ENCODE measurements around the gene PDXDC1.
"Not testable (repeated sequence)": the region's sequence is repeated elsewhere in the genome, so short reads cannot be mapped to it uniquely, and the experiment has no call there.

GRCh38 chr16:15024858-15025199 lies 50.0 kb downstream of the PDXDC1 start:
- TF ChIP-seq CTCF (IDR thresholded peaks at IDR 0.05; ENCODE audit: low read depth, low read length); EZH2phosphoT487 (IDR thresholded peaks at IDR 0.05; ENCODE audit: low read depth): not testable (repeated sequence)

Measured in OCI-LY3 (cell line).